ENCODE data around the gene SORBS2. TPM values are rescaled to one million over a fixed set of nuclear protein-coding genes. Genes with fewer than 3 reads are reported as not detected.
A peak's percentile ranks its signal among the peaks of the same experiment; 100 is the strongest.

SORBS2 gene
- total and polyA plus RNA-seq, 5 donors, result 181 to 776 (median 613) TPM

GRCh38 chr4:185695743-185696142 lies 116.3 kb downstream of the SORBS2 start:
- Histone ChIP-seq H3K27ac (ENCODE audit: low read length) (peak overlapping the region; percentile 68), H3K4me1 (ENCODE audit: control insufficient read depth, insufficient read depth, low read length) (peaks cover 6% of the 10 kb centered on the region), H3K4me3 (ENCODE audit: low read length) (no peak overlapping the region), H3K27me3 (ENCODE audit: control insufficient read depth, insufficient read depth) (no peaks in the 10 kb centered on the region), H3K9me3 (ENCODE audit: control insufficient read depth, low read length) (no peaks in the 10 kb centered on the region)
- intact Hi-C loops (cut with DNase I), result no loop called here
- no peak for DNase-seq
- 85% methylated on average over 4 of the region's 4 CpGs for WGBS
- ATAC-seq, result peak; percentile 41 to 42

DNA sequence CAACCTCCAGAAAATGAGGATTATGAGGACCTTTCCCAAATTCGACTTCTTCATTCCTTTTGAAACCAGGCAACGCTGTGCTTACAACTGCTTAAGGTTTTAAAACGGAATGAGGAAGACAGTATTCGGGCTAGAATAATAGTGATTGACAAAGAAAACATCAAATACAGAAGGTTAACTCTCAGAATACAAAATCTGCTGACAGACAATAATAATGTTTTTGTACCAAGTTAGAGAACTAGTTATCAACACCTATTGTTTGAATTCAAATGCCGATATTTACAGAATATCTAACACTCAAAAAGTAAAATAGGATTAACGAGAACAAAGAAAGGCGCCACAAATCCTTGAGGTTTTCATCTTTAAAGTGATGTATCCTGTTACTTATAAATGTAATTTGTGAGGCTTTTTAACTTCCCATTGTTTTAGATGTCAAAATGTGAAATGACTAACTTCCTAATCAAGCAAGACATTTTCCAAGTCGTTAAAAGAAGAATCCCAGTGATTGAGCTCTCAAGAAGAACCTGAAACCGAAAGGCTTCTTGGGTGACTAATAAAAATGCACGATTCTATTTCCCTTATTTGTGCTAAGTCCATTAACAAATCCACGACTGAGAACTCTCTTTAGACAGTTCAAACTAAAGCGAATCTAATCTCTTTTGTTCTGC lies 118.3 kb downstream of the SORBS2 start:
- Histone ChIP-seq H3K27me3 (ENCODE audit: control insufficient read depth, insufficient read depth) (no peaks in the 10 kb centered on the region), H3K4me1 (ENCODE audit: control insufficient read depth, insufficient read depth, low read length) (peaks cover 5% of the 10 kb centered on the region), H3K4me3 (ENCODE audit: low read length) (peak overlapping the region; percentile 13), H3K27ac (ENCODE audit: low read length) (no peak overlapping the region), H3K9me3 (ENCODE audit: control insufficient read depth, low read length) (no peaks in the 10 kb centered on the region)
- 54% methylated on average over 12 of the region's 12 CpGs for WGBS
- intact Hi-C loops (cut with DNase I), result no loop called here
- DNase-seq (no peak), ATAC-seq (no peak)

GRCh38 chr4:185689407-185689806 lies 122.6 kb downstream of the SORBS2 start:
- intact Hi-C loops (cut with DNase I), result no loop called here
- Histone ChIP-seq H3K27me3 (ENCODE audit: control insufficient read depth, insufficient read depth) (no peaks in the 10 kb centered on the region), H3K27ac (ENCODE audit: low read length) (no peak overlapping the region), H3K4me1 (ENCODE audit: control insufficient read depth, insufficient read depth, low read length) (peaks cover 6% of the 10 kb centered on the region), H3K4me3 (ENCODE audit: low read length) (no peak overlapping the region), H3K9me3 (ENCODE audit: control insufficient read depth, low read length) (no peaks in the 10 kb centered on the region)
- ATAC-seq (peak in 1 of 2 donors; percentile 20), DNase-seq (no peak)
- WGBS, result 82% methylated on average over 9 of the region's 9 CpGs

DNA sequence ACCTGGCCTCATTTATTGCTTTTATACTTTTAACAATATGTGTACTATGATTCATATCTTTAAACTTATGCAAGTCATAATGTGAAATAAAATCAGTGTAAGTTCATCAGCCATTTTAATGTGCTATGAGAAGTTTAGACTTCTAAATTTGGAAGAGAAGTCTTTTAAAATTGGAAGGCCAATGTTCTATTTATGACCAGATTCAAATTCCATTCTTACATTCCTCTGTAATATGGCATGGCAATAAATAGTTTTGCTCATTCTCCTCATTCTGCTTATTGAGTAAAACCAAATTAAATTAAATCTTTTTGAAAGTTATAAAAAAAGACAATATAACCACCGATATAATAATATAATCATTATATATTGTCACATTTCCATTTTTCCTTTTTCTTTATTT lies 126.2 kb downstream of the SORBS2 start:
- no peak for DNase-seq
- peak overlapping the region; percentile 78 for H3K27ac ChIP-seq (ENCODE audit: low read length)
- intact Hi-C loops (cut with DNase I), result no loop called here
- no peaks in the 10 kb centered on the region for H3K9me3 ChIP-seq (ENCODE audit: control insufficient read depth, low read length)
- H3K4me1 ChIP-seq (ENCODE audit: control insufficient read depth, insufficient read depth, low read length), result peaks cover 5% of the 10 kb centered on the region
- ATAC-seq, result no peak
- 80% methylated on average over 1 of the region's 1 CpG for WGBS
- H3K4me3 ChIP-seq (ENCODE audit: low read length), result no peak overlapping the region
- no peaks in the 10 kb centered on the region for H3K27me3 ChIP-seq (ENCODE audit: control insufficient read depth, insufficient read depth)

DNA sequence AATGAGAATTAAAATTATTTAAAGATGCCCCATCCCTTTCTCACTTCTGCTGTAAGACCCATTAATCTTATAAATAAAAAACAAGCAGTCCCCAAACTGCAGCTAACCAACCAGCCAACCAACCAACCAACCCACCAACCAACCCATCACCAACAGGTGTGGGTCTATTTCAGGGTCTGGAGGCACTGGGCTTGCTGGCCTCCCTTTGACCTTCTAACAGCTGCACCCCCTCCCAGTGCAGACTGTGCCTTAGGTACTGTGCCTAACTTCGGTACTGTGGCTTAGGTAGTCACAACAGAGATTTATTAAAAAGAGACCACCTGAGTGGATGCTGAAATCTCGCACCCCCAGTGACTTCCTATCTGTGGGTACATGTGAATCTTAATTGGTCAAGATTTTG lies 128.1 kb downstream of the SORBS2 start:
- WGBS, result 92% methylated on average over 2 of the region's 2 CpGs
- no peaks in the 10 kb centered on the region for H3K9me3 ChIP-seq (ENCODE audit: control insufficient read depth, low read length)
- peak overlapping the region; percentile 67 for H3K27ac ChIP-seq (ENCODE audit: low read length)
- DNase-seq (no peak), ATAC-seq (peak in 1 of 2 donors; percentile 19)
- intact Hi-C loops (cut with DNase I), result no loop called here
- H3K27me3 ChIP-seq (ENCODE audit: control insufficient read depth, insufficient read depth), result no peaks in the 10 kb centered on the region
- peaks cover 5% of the 10 kb centered on the region for H3K4me1 ChIP-seq (ENCODE audit: control insufficient read depth, insufficient read depth, low read length)
- H3K4me3 ChIP-seq (ENCODE audit: low read length), result no peak overlapping the region

DNA sequence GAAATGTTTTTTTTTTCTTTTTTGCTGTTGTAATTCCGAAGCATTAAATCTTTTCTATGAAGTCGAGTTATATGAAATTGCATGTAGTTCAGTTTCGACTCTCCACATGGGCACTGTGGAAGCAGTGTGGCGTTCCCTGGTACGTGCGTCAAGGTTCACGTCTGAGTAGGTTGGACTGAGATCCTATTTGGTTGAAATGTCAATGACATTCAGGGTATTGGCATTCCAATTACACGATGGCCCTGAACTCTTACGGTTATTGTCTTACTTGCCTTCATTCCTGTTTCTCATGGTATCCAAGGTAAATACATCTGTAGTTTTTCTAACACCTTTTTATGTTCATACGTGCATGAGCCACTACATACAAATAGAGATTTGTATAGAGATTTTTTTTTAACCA lies 128.8 kb downstream of the SORBS2 start:
- ATAC-seq, result peak; percentile 30 to 74
- no peak overlapping the region for H3K27ac ChIP-seq (ENCODE audit: low read length)
- intact Hi-C loops (cut with DNase I), result no loop called here
- WGBS, result 83% methylated on average over 10 of the region's 10 CpGs
- peaks cover 5% of the 10 kb centered on the region for H3K4me1 ChIP-seq (ENCODE audit: control insufficient read depth, insufficient read depth, low read length)
- H3K27me3 ChIP-seq (ENCODE audit: control insufficient read depth, insufficient read depth), result no peaks in the 10 kb centered on the region
- no peaks in the 10 kb centered on the region for H3K9me3 ChIP-seq (ENCODE audit: control insufficient read depth, low read length)
- DNase-seq, result no peak
- no peak overlapping the region for H3K4me3 ChIP-seq (ENCODE audit: low read length)

DNA sequence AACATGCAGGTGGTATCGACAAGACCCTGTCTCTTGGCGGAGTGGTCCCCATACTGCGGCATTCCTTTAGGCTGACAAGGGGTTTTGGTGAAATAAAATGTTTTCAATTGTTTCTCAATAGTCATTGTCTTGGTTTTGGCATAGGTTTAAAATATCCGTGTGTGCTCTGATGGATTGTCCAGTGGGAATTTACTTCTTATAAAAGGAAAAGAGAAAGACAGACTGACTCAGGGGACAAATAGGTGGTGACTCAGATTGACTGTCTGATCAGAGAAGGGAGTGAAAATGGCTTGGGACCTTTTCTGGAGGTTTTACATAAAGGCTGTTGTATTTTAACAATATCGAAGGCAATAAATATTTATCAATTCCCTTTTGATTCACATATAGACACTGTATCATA lies 129.8 kb downstream of the SORBS2 start:
- Histone ChIP-seq H3K4me3 (ENCODE audit: low read length) (no peak overlapping the region), H3K9me3 (ENCODE audit: control insufficient read depth, low read length) (no peaks in the 10 kb centered on the region), H3K27ac (ENCODE audit: low read length) (no peak overlapping the region), H3K4me1 (ENCODE audit: control insufficient read depth, insufficient read depth, low read length) (peaks cover 5% of the 10 kb centered on the region), H3K27me3 (ENCODE audit: control insufficient read depth, insufficient read depth) (no peaks in the 10 kb centered on the region)
- ATAC-seq (peak in 1 of 2 donors; percentile 35), DNase-seq (no peak)
- 81% methylated on average over 5 of the region's 5 CpGs for WGBS
- intact Hi-C loops (cut with DNase I), result no loop called here

DNA sequence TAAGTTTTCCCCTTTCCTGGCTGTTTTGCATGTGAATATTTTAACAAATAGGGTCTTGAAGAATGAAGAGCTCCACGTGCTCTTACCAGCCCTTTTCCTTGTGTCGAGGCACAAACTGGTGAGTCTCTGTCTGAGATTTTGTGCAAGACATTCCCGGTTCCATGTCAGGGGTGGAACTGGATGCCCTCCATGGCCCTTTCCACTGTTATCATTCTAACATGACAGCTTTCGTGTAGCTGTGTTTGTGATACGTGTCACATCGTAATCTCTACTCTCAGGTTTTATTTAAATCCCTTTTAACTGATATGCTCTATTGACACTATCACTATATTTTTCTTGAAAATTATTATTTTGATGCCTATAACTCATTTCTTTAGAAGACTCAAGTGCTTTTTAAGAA lies 130.4 kb downstream of the SORBS2 start:
- intact Hi-C loops (cut with DNase I), result no loop called here
- Histone ChIP-seq H3K9me3 (ENCODE audit: control insufficient read depth, low read length) (no peaks in the 10 kb centered on the region), H3K27me3 (ENCODE audit: control insufficient read depth, insufficient read depth) (no peaks in the 10 kb centered on the region), H3K4me3 (ENCODE audit: low read length) (no peak overlapping the region), H3K4me1 (ENCODE audit: control insufficient read depth, insufficient read depth, low read length) (peaks cover 5% of the 10 kb centered on the region), H3K27ac (ENCODE audit: low read length) (peak overlapping the region; percentile 39)
- WGBS, result 67% methylated on average over 6 of the region's 6 CpGs
- DNase-seq, result no peak
- ATAC-seq, result peak; percentile 46 to 51

DNA sequence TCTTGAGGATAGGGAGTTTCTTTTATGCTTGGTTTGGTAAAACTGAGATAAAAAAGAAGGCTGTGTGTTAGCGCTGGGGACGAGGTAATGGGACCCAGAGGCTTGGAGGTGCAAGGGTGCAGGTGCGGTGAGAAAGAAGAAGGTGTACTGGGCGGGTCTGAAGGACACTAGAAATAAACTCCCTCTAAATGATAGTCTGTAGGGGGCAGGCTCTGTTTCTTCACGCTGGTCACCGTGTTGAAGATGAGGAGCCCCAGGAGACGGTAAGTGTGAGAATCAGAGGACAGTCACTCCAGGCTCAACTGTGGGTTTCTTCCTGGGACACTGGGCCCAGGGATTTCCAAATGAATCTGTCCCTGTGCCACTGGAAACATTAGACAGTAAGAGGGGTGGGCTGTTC lies 131.4 kb downstream of the SORBS2 start:
- H3K4me3 ChIP-seq (ENCODE audit: low read length), result no peak overlapping the region
- intact Hi-C loops (cut with DNase I), result no loop called here
- 80% methylated on average over 7 of the region's 7 CpGs for WGBS
- peaks cover 4% of the 10 kb centered on the region for H3K4me1 ChIP-seq (ENCODE audit: control insufficient read depth, insufficient read depth, low read length)
- no peaks in the 10 kb centered on the region for H3K9me3 ChIP-seq (ENCODE audit: control insufficient read depth, low read length)
- DNase-seq (no peak), ATAC-seq (no peak)
- peak overlapping the region; percentile 24 for H3K27ac ChIP-seq (ENCODE audit: low read length)
- H3K27me3 ChIP-seq (ENCODE audit: control insufficient read depth, insufficient read depth), result no peaks in the 10 kb centered on the region

GRCh38 chr4:185679523-185679922 lies 132.5 kb downstream of the SORBS2 start:
- ATAC-seq (no peak), DNase-seq (no peak)
- H3K4me1 ChIP-seq (ENCODE audit: control insufficient read depth, insufficient read depth, low read length), result peaks cover 3% of the 10 kb centered on the region
- H3K27ac ChIP-seq (ENCODE audit: low read length), result no peak overlapping the region
- WGBS, result 62% methylated on average over 3 of the region's 3 CpGs
- H3K4me3 ChIP-seq (ENCODE audit: low read length), result no peak overlapping the region
- no peaks in the 10 kb centered on the region for H3K9me3 ChIP-seq (ENCODE audit: control insufficient read depth, low read length)
- H3K27me3 ChIP-seq (ENCODE audit: control insufficient read depth, insufficient read depth), result no peaks in the 10 kb centered on the region
- intact Hi-C loops (cut with DNase I), result no loop called here

- intact Hi-C loops (cut with DNase I), result no loop called here
- WGBS, result 76% methylated on average over 1 of the region's 1 CpG
- DNase-seq (no peak), ATAC-seq (no peak)
- peaks cover 4% of the 10 kb centered on the region for H3K4me1 ChIP-seq (ENCODE audit: control insufficient read depth, insufficient read depth, low read length)
- H3K4me3 ChIP-seq (ENCODE audit: low read length), result no peak overlapping the region
- no peaks in the 10 kb centered on the region for H3K27me3 ChIP-seq (ENCODE audit: control insufficient read depth, insufficient read depth)
- no peak overlapping the region for H3K27ac ChIP-seq (ENCODE audit: low read length)
- no peaks in the 10 kb centered on the region for H3K9me3 ChIP-seq (ENCODE audit: control insufficient read depth, low read length)
These were observed 134.2 kb downstream of the SORBS2 start for GRCh38 chr4:185677637-185678314.
